GM18951 (cell line): ENCODE results near the gene ASIC3.

Experiments
- POLR2A ChIP-seq: IDR thresholded peaks from 4 replicates; pipeline ENCODE4 v1.6.1; 2011; ENCODE audit warnings: mild to moderate bottlenecking; ENCODE audit not compliant: insufficient read length, insufficient read depth; ENCODE audit errors: extremely low read depth
- in situ Hi-C: fragments of 300-500 bp; cut with MboI; formaldehyde crosslinking; loops from one replicate; pipeline ENCODE4 v1.12.0; 2022; ENCODE audit warnings: low sequenced_read_pairs, mixed read lengths, inconsistent platforms; ENCODE audit not compliant: unreplicated experiment

Gene ASIC3

DNA sequence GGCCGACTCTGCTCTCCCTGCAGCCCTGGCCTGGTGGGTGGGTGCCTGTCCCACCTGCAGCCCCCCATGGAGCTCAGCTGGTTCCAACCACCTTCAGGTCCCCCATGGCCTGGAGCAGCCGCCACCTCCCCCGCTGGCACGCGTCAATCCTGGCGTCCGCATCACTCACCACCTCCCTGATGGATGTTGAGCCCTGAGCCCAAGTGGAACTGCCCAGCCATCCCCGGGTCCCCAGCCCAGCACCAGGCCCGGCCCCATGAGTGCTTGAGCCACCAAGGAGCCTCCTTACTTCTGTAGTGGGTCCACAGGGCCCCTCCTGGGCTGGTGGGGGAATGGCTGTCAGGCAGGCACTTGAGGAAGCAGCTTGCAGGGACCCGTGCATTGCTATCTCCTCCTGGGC lies 52.6 kb downstream of the ASIC3 start:
- in situ Hi-C loops: no loop called here
- TF ChIP-seq POLR2A: no peak

DNA sequence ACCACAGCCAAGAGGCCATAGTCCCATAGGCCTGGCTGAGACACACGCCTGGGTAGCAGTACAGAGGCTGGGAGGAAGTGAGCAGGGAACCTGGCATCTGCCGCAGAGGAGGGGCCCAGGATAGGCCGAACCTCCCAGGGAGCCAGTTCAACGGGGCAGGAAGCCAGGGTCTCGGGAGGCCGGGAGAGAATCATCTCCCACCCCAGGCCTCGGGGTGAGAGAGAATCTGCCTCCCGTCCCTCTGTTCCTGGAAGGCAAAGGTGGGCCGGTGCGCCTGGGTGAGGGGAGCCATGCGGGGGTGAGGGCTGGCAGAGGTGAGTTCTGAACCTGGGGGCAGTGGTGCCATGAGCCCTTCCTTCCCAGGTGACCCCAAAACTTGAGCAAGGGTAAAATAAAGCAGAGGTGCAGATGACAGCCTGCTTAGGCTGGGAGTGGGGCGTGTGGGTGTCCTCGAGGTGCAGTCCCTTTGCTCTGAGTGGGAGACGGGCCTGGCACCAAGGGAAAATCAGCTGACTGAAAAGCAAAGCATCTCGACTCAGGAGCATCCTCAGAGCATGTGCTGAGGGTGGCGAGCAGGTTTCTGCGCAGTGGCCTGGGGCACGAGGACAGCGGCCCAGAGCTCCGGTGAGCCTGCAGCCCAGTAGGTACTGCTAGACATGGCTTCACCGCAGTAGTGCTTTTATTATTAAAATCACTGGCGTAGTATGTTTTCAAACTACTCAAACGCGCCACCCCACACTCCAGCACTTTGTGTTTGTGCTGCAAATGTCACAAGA lies 53.5 kb downstream of the ASIC3 start:
- in situ Hi-C loops: no loop called here
- TF ChIP-seq POLR2A: no peak
